ENCODE measurements around the gene NNAT.

The NNAT gene

DNA sequence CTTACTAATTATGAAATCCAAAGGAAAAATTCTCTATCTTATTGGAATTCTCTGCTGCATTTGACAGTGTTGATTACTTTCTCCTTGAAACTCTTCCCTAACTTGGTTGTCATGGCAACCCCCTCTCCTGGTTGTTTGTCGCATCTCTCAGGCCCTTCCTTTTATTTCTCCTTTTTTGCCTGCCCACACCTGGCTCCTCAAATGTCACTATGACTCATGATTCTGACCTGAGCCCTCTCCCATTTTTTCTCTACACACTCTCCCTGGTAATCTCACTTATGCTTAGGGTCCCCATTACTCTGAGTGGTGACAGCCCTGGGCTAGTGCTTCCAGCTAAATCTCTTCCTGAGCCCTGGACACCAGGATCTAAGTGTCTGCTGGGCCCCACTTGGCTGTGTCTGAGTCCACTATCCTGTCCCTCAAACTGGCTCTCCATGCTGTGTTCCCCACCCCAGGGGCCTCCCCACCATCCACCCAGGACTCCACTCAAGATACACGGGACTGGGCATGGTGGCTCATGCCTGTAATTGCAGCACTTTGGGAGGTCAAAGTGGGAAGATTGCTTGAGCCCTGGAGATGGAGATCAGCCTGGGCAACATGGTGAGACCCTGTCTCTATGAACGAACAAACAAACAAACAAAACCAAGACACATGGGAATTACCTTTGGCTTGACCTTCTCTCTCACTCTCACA is 16.5 kb upstream of the NNAT start:
- TF ChIP-seq, protein P1, sequence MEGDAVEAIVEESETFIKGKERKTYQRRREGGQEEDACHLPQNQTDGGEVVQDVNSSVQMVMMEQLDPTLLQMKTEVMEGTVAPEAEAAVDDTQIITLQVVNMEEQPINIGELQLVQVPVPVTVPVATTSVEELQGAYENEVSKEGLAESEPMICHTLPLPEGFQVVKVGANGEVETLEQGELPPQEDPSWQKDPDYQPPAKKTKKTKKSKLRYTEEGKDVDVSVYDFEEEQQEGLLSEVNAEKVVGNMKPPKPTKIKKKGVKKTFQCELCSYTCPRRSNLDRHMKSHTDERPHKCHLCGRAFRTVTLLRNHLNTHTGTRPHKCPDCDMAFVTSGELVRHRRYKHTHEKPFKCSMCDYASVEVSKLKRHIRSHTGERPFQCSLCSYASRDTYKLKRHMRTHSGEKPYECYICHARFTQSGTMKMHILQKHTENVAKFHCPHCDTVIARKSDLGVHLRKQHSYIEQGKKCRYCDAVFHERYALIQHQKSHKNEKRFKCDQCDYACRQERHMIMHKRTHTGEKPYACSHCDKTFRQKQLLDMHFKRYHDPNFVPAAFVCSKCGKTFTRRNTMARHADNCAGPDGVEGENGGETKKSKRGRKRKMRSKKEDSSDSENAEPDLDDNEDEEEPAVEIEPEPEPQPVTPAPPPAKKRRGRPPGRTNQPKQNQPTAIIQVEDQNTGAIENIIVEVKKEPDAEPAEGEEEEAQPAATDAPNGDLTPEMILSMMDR (IDR thresholded peaks at IDR 0.05; ENCODE audit: low read depth, low read length): no peak
- H3K27ac ChIP-seq: peak overlapping the region; percentile 65
- peaks cover 13% of the 10 kb centered on the region for H3K36me3 ChIP-seq
- H3K4me3 ChIP-seq (ENCODE audit: low read depth, low read length): no peak overlapping the region
- peak; percentile 58 for DNase-seq
- no peaks in the 10 kb centered on the region for H3K9me3 ChIP-seq (ENCODE audit: severe bottlenecking)
- no peaks in the 10 kb centered on the region for H3K27me3 ChIP-seq (ENCODE audit: insufficient read depth, low read depth, severe bottlenecking)

DNA sequence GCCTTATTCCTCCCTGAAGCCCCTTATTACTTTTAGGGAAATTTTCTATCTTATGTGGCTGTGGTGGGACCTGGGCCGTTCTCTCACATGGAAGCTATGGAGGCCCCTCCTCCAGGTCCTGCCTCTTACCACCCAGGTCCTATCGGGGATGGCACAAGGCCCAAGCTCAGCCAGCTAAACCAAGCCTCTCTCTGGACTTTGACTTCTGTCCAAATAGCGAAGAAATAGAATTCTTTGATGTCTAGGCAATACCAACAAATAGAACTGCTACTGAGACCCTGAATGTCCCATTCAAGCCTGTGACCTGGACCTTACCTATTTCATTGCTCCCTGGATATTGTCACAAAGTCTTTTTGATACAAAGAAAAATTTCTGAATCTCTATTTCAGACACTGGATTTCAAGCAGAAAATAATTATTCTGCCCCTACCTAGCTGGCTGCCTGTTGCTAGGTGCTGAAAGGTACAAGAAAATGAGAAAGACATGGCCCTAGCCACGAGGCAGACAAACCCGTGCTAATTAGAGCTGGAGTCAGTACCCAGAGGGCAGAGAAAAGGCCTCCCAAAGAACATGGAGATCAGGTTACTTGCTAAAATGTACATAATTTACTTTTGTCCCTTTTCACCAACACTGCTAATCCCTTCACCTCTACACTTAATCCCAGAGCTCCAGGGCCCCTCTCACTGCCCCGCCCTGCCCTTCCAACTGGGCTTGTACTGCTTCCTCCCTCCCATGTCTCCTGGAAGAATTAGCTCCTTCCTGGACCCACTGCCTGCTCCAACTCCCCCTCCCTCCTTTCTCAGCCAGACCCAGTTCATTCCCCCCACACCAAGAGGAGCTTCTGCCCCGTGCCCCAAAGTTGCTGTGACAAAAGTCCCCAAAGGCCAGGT is 15.5 kb upstream of the NNAT start:
- Histone ChIP-seq H3K4me3 (ENCODE audit: low read depth, low read length) (no peak overlapping the region), H3K27me3 (ENCODE audit: insufficient read depth, low read depth, severe bottlenecking) (no peaks in the 10 kb centered on the region), H3K27ac (peak overlapping the region; percentile 65), H3K36me3 (peaks cover 13% of the 10 kb centered on the region), H3K9me3 (ENCODE audit: severe bottlenecking) (no peaks in the 10 kb centered on the region)
- peak; percentile 58 for DNase-seq
- TF ChIP-seq, protein P1 (IDR thresholded peaks at IDR 0.05; ENCODE audit: low read depth, low read length): no peak

DNA sequence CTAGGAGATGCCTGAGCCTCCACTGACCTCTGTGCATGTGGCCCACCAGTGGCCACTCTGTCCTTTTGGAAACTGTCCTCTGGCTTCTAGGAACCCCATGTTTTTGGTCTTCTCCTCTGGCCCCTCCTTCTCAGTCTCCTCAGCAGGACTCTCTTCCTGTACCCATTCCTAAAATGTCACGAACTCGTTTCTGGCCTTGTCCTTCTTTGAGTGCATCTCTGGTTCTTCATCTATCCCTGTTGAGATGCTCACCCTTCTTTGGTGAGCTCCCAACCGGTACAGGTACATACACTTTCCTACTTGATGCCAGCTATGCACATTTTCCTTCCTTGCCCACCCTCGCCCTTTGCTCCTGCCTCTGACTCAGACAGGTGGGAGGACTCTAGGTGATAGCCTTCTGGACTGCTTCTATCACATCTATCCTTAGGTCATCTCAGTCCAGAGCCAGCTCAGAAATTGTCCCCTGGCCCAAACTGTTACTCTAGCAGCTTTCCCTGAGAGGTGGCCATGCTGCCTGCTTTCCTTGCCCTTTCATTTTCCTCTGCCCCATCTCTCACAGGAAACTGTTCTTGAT is 14.8 kb upstream of the NNAT start:
- TF ChIP-seq, protein P1 (IDR thresholded peaks at IDR 0.05; ENCODE audit: low read depth, low read length): no peak
- Histone ChIP-seq H3K27ac (peak overlapping the region; percentile 38; the same call in 1 of the 2 replicates), H3K36me3 (peaks cover 20% of the 10 kb centered on the region), H3K27me3 (ENCODE audit: insufficient read depth, low read depth, severe bottlenecking) (no peaks in the 10 kb centered on the region), H3K4me3 (ENCODE audit: low read depth, low read length) (no peak overlapping the region), H3K9me3 (ENCODE audit: severe bottlenecking) (no peaks in the 10 kb centered on the region)
- DNase-seq: no peak

DNA sequence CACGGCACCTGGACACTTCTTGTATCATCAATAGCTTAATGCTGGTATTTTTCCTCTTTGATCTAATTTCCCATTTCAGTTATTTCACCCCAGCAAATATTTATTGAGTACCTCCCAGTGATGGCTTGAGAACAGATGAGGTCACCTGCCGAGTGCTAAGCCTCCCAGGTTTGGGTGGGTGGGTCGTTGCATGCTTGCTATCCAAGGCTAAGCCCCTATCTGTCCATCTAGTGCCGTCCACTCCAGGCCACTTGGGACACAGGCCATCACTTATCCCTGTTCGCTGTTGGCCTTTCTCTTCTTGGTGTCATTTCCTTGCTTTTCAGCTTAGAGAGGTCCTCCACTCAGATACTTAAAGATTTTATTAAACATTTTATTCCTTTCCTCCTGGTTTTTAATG is 10.8 kb upstream of the NNAT start:
- peaks cover 58% of the 10 kb centered on the region for H3K36me3 ChIP-seq

DNA sequence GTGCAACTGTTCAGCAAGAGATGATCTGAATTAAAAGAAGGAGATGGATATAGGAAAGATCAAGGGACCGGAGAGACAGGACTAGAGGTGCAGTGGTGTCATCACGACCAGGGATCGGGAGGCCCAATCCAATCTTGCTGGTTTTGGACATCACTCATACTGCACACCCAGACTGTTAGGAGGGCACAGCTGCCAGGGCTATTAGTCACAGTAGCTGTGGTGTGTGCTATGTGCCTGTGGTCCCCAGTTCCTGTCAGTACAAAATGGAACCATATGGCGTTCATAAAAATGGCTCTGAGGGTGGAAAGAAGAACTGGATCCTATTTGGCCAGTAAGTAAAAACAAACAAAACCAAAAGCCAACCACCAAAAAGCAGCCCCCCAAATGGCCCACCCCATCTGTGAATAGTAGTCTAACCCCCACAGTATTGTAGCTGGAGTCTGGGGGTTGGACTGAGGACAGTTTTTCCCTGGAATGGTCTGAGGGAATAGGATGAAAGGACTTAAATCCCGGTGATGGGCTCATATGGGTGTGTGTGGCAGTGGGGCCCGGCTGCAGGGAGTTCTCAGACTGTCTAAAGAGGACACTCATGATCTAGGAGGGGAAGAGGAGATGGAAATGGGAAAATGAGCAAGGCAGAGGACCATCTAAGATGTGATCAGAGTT is 9.3 kb upstream of the NNAT start:
- no peaks in the 10 kb centered on the region for H3K9me3 ChIP-seq (ENCODE audit: severe bottlenecking)
- peaks cover 59% of the 10 kb centered on the region for H3K36me3 ChIP-seq
- no peak for DNase-seq
- no peak overlapping the region for H3K4me3 ChIP-seq (ENCODE audit: low read depth, low read length)
- TF ChIP-seq, protein P1 (IDR thresholded peaks at IDR 0.05; ENCODE audit: low read depth, low read length): no peak
- no peaks in the 10 kb centered on the region for H3K27me3 ChIP-seq (ENCODE audit: insufficient read depth, low read depth, severe bottlenecking)
- no peak overlapping the region for H3K27ac ChIP-seq

More for the DNA sequence above, 10.8 kb upstream of the NNAT start:
- TF ChIP-seq, protein P1 (IDR thresholded peaks at IDR 0.05; ENCODE audit: low read depth, low read length): no peak
- no peak for DNase-seq
- no peaks in the 10 kb centered on the region for H3K9me3 ChIP-seq (ENCODE audit: severe bottlenecking)
- H3K27me3 ChIP-seq (ENCODE audit: insufficient read depth, low read depth, severe bottlenecking): no peaks in the 10 kb centered on the region
- H3K27ac ChIP-seq: no peak overlapping the region
- no peak overlapping the region for H3K4me3 ChIP-seq (ENCODE audit: low read depth, low read length)

Measured in WERI-Rb-1 (cell line).